ENCODE data around the gene UNCX.
"Not testable (repeated sequence)": the region's sequence is repeated elsewhere in the genome, so short reads cannot be mapped to it uniquely, and the experiment has no call there.

UNCX gene

DNA sequence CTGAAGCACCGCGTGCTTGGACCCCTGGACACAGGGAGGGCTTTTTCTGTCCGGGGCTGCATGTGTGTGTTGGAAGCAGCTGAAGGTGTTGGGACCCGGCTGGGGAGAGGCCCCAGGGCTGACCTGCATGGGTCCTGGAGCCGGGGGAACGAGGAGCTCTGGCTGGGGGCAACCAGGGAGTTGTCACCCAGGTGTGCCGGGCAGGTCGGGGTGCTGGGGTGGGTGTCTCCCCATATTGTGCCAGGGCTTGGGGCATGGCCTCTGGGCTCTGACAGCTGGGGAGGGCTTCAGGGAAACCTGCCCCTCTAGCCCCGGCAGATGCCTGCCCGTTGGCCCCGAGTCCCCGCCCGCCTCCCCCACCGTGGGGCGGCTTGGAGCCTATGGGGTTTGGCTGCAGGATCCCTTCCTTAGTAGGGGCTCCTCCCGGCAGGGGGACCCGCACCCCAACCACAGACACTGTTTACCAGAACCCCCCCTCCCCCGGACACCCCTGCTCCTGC is 42.3 kb downstream of the UNCX start:
- no peak overlapping the region for H3K27ac ChIP-seq (ENCODE audit: low read depth, low read length)
- no peaks in the 10 kb centered on the region for H3K4me1 ChIP-seq (ENCODE audit: control insufficient read depth, insufficient read depth, low read length)
- H3K4me3 ChIP-seq (ENCODE audit: low read depth, low read length), result no peak overlapping the region
- H3K36me3 ChIP-seq (ENCODE audit: control insufficient read depth, insufficient read depth, low read length), result no peaks in the 10 kb centered on the region
- H3K27me3 ChIP-seq (ENCODE audit: control insufficient read depth, insufficient read depth, low read length), result no peaks in the 10 kb centered on the region
- no peak overlapping the region for H3K9ac ChIP-seq (ENCODE audit: low read depth, low read length)
- peaks cover 3% of the 10 kb centered on the region; the same call in 1 of the 2 replicates for H3K9me3 ChIP-seq (ENCODE audit: control insufficient read depth, insufficient read depth, low read length)

DNA sequence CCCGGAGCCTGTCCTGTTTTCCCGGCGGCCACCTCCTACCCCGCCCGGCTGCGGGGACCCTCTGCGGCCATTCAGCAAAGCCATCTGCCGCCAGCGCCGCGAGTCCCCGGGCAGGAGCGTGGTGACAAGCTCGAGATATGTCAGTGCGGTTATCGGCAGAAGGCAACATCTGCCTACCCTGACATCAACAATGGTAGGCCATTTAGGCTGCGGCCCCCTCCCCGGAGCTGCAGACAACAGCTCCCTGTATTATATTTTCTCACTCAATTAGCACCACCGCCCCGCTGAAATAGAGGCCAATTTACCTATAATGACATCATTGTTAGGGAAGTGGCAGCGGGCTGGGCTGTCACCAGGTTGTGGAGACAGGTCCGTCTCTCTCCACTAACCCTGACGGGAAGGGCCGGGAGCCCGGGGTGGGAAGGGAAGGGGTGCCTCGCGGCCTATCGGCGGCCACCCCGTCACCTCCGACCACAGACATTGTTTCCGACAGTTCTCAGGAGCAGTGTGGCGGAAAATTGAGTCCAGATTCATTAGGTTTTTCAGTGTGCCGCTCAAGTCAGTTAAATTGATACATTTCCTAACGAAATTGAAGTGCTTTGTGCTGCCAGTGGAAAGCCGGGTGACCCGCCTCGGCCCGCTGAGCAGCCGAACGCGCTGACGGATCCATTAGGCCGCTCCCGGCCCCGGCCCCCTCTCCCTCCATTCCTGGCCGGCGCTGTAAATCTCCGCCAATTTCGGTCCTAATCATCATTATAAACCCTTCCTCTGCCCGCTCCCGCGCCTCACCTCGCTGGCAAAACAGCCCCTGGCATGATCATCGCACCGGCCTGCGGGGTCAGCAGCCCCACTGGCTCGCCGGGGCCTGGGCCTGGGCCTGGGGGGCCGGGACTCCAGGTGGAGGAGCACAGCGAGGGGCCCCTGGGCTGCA is 43.0 kb downstream of the UNCX start:
- no peak overlapping the region for H3K27ac ChIP-seq (ENCODE audit: low read depth, low read length)
- H3K9me3 ChIP-seq (ENCODE audit: control insufficient read depth, insufficient read depth, low read length), result peaks cover 3% of the 10 kb centered on the region; the same call in 1 of the 2 replicates
- no peaks in the 10 kb centered on the region for H3K27me3 ChIP-seq (ENCODE audit: control insufficient read depth, insufficient read depth, low read length)

DNA sequence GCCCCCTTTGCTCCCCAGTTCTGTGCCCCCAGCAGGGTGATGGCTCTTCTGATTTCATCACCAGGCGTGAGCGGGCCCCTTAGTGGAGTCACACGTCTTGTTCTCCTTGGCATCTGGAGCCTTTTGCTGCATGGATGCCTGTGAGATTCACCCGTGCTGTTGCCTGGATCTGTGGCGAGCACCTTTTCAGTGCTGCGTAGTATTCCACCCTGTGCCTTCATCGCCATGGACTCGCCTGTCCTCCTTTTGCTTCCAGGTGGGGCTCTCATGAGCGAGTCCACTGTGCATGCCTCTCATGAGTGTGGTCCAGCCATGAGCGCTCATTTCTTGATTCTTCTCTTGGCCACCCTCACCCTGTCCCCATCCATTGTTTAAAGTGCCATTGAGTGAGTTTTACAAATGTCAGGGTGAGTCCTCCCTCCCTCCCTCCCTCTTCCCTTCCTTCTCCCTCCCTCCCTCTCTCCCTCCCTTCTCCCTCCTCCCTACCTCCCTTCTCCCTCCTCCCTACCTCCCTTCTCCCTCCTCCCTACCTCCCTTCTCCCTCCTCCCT is 44.0 kb downstream of the UNCX start:
- Histone ChIP-seq H3K36me3 (ENCODE audit: control insufficient read depth, insufficient read depth, low read length) (no peaks in the 10 kb centered on the region), H3K27me3 (ENCODE audit: control insufficient read depth, insufficient read depth, low read length) (no peaks in the 10 kb centered on the region), H3K4me1 (ENCODE audit: control insufficient read depth, insufficient read depth, low read length) (no peaks in the 10 kb centered on the region), H3K4me3 (ENCODE audit: low read depth, low read length) (no peak overlapping the region), H3K9me3 (ENCODE audit: control insufficient read depth, insufficient read depth, low read length) (peaks cover 3% of the 10 kb centered on the region; the same call in 1 of the 2 replicates), H3K27ac (ENCODE audit: low read depth, low read length) (no peak overlapping the region), H3K9ac (ENCODE audit: low read depth, low read length) (no peak overlapping the region)

More for the DNA sequence above, 43.0 kb downstream of the UNCX start:
- H3K4me1 ChIP-seq (ENCODE audit: control insufficient read depth, insufficient read depth, low read length), result no peaks in the 10 kb centered on the region
- H3K4me3 ChIP-seq (ENCODE audit: low read depth, low read length), result no peak overlapping the region
- H3K36me3 ChIP-seq (ENCODE audit: control insufficient read depth, insufficient read depth, low read length), result no peaks in the 10 kb centered on the region
- no peak overlapping the region for H3K9ac ChIP-seq (ENCODE audit: low read depth, low read length)

DNA sequence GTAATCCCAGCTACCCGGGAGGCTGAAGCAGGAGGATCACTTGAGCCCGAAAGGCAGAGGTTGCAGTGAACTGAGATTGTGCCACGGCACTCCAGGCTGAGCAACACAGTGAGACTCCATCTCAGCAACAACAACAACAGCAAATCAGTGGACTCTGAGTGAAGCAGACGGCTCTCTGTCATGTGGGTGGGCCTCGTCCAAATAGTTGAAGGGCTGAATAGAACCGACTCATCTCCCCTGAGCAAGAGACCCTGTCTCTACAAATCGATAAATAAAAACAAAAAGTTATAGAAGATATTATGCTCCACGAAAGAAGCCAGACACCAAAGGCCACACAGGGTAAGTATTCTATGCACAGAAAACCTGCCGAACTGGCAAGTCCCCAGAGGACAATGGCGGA is 45.9 kb downstream of the UNCX start:
- H3K27ac ChIP-seq (ENCODE audit: low read depth, low read length), result no peak overlapping the region
- no peak overlapping the region for H3K9ac ChIP-seq (ENCODE audit: low read depth, low read length)
- H3K27me3 ChIP-seq (ENCODE audit: control insufficient read depth, insufficient read depth, low read length), result no peaks in the 10 kb centered on the region
- no peak overlapping the region for H3K4me3 ChIP-seq (ENCODE audit: low read depth, low read length)
- no peaks in the 10 kb centered on the region for H3K9me3 ChIP-seq (ENCODE audit: control insufficient read depth, insufficient read depth, low read length)
- no peaks in the 10 kb centered on the region for H3K36me3 ChIP-seq (ENCODE audit: control insufficient read depth, insufficient read depth, low read length)
- no peaks in the 10 kb centered on the region for H3K4me1 ChIP-seq (ENCODE audit: control insufficient read depth, insufficient read depth, low read length)

DNA sequence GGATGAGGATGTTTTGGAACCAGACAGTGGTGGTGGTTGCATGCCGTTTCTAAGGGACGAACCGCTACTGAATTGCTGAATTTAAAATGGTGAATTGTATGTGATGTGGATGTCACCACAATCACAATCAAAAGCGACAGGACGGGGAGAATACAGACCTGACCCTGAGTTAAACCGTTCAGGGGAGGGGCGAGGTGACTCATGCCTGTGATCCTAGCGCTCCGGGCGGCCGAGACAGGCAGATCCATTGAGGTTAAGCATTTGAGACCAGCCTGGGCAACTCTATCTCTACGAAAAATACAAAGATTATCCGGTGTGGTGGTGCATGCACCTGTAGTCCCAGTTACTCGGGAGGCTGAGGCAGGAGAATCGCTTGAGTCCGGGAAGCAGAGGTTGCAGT is 46.4 kb downstream of the UNCX start:
- H3K27me3 ChIP-seq (ENCODE audit: control insufficient read depth, insufficient read depth, low read length), result no peaks in the 10 kb centered on the region
- H3K4me1 ChIP-seq (ENCODE audit: control insufficient read depth, insufficient read depth, low read length), result no peaks in the 10 kb centered on the region
- H3K9me3 ChIP-seq (ENCODE audit: control insufficient read depth, insufficient read depth, low read length), result no peaks in the 10 kb centered on the region
- H3K36me3 ChIP-seq (ENCODE audit: control insufficient read depth, insufficient read depth, low read length), result no peaks in the 10 kb centered on the region
- no peak overlapping the region for H3K27ac ChIP-seq (ENCODE audit: low read depth, low read length)
- no peak overlapping the region for H3K4me3 ChIP-seq (ENCODE audit: low read depth, low read length)
- H3K9ac ChIP-seq (ENCODE audit: low read depth, low read length), result no peak overlapping the region

DNA sequence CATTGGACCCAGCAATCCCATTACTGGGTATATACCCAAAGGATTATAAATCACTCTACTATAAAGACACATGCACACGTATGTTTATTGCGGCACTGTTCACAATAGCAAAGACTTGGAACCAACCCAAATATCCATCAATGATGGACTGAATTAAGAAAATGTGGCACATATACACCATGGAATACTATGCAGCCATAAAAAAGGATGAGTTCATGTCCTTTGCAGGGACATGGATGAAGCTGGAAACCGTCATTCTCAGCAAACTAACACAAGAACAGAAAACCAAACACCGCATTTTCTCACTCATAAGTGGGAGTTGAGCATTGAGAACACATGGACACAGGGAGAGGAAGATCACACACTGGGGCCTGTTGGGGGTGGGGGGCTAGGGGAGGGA is 47.2 kb downstream of the UNCX start:
- not testable (repeated sequence) for H3K9ac ChIP-seq (ENCODE audit: low read depth, low read length); H3K27ac ChIP-seq (ENCODE audit: low read depth, low read length); H3K4me3 ChIP-seq (ENCODE audit: low read depth, low read length); H3K9me3 ChIP-seq (ENCODE audit: control insufficient read depth, insufficient read depth, low read length); H3K27me3 ChIP-seq (ENCODE audit: control insufficient read depth, insufficient read depth, low read length); H3K4me1 ChIP-seq (ENCODE audit: control insufficient read depth, insufficient read depth, low read length); H3K36me3 ChIP-seq (ENCODE audit: control insufficient read depth, insufficient read depth, low read length)

DNA sequence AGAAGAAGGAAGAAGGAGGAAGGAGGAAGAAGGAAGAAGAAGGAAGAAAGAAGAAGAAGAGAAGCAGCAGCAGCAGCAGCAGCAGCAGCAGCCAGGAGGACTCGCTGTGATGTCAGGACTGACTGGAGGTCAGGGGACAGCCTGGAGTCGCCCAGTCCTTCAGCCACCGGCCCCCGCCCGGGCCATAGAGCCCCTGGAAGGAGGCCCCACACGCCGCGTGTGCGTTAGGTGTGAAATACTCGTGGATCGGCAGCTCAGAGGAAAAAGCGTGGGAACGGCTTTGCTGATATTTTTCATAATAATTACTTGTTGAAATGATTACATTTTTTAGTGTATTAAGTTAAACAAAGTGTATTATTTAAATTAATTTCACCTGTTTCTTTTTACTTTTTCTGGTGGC is 48.4 kb downstream of the UNCX start:
- H3K9me3 ChIP-seq (ENCODE audit: control insufficient read depth, insufficient read depth, low read length), result no peaks in the 10 kb centered on the region
- H3K27me3 ChIP-seq (ENCODE audit: control insufficient read depth, insufficient read depth, low read length), result no peaks in the 10 kb centered on the region
- no peaks in the 10 kb centered on the region for H3K36me3 ChIP-seq (ENCODE audit: control insufficient read depth, insufficient read depth, low read length)
- H3K4me3 ChIP-seq (ENCODE audit: low read depth, low read length), result no peak overlapping the region
- H3K27ac ChIP-seq (ENCODE audit: low read depth, low read length), result no peak overlapping the region
- H3K9ac ChIP-seq (ENCODE audit: low read depth, low read length), result no peak overlapping the region
- H3K4me1 ChIP-seq (ENCODE audit: control insufficient read depth, insufficient read depth, low read length), result no peaks in the 10 kb centered on the region

DNA sequence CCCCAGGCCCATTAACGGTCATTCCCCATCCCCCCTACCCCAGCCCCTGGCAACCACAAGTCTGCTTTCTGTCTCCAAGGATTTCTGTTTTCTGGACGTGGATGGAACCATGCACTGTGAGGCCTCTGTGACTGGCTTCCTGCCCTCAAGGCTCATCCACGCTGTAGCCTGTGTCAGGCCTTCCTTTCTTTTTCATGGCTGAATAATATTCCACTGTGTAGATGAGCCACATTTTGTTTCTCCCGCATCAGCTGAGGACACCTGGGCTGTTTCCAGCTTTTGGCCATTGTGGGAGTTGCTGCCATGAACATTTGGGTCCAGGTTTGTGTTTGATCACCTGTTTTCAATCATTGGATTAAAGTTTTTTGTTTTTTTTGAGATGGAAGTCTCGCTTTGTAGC is 50.0 kb downstream of the UNCX start:
- Histone ChIP-seq H3K9ac (ENCODE audit: low read depth, low read length) (no peak overlapping the region), H3K27me3 (ENCODE audit: control insufficient read depth, insufficient read depth, low read length) (no peaks in the 10 kb centered on the region), H3K4me1 (ENCODE audit: control insufficient read depth, insufficient read depth, low read length) (no peaks in the 10 kb centered on the region), H3K4me3 (ENCODE audit: low read depth, low read length) (no peak overlapping the region), H3K36me3 (ENCODE audit: control insufficient read depth, insufficient read depth, low read length) (no peaks in the 10 kb centered on the region), H3K9me3 (ENCODE audit: control insufficient read depth, insufficient read depth, low read length) (no peaks in the 10 kb centered on the region), H3K27ac (ENCODE audit: low read depth, low read length) (no peak overlapping the region)

DNA sequence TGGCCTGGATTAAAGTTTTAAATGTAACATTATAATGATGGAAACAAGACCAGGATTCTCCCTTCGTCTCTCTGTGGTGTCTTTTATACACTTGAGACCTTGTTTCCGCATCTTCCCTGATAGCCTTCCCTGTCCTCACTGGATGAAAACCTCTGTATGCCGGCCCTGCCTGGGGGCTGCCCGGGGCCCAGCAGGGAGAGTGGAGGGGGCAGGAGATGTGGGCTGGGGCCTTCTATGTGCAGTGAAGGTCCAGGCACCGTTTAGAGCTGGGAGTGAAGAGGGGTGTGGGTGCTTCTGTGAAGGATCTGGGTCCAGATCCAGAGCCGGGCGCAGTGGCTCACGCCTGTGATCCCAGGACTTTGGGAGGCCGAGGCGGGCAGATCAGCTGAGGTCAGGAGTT is 50.7 kb downstream of the UNCX start:
- H3K36me3 ChIP-seq (ENCODE audit: control insufficient read depth, insufficient read depth, low read length), result no peaks in the 10 kb centered on the region
- no peak overlapping the region for H3K9ac ChIP-seq (ENCODE audit: low read depth, low read length)
- H3K27me3 ChIP-seq (ENCODE audit: control insufficient read depth, insufficient read depth, low read length), result no peaks in the 10 kb centered on the region
- H3K27ac ChIP-seq (ENCODE audit: low read depth, low read length), result no peak overlapping the region
- no peaks in the 10 kb centered on the region for H3K4me1 ChIP-seq (ENCODE audit: control insufficient read depth, insufficient read depth, low read length)
- H3K9me3 ChIP-seq (ENCODE audit: control insufficient read depth, insufficient read depth, low read length), result no peaks in the 10 kb centered on the region
- H3K4me3 ChIP-seq (ENCODE audit: low read depth, low read length), result no peak overlapping the region

DNA sequence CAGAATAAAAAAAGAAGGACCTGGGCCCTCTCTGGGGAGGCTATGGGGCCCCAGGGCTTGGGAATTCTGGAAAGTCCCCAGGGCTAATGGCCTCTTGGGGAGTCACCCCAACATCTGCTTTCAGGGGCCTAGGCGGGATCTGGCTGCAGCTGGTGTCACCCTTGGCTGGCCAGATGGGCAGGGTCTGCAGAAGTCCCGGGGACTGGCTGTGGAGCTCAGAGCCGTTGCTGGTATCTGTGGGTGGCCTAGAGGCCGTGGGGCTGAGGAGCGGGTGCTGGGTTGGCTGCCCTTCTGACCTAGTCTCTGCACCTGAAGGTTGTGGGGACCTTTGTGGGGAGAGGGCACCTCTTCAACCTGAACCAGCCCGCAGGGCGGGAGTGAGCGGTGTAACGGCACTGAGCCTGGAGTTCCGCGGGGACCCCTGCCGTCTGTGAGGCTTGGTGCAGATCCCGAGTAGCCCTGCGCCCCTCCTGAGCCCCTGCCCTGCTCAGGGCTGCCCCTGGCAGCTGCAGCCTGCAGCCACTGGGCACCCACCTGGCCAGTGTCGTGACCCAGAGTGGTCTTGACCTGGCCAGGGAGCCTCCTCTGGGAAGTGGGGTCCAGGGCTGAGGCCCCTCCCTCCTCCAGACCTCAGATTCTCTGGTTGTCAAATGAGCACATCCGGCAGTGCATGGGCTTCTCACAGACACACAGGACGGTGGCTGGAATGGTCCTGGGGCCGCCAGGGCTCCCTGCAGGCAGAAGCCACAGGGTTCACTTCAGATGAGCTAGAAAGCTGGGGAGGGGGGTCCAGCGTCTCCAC is 51.5 kb downstream of the UNCX start:
- peaks cover 4% of the 10 kb centered on the region for H3K27me3 ChIP-seq (ENCODE audit: control insufficient read depth, insufficient read depth, low read length)
- no peaks in the 10 kb centered on the region for H3K4me1 ChIP-seq (ENCODE audit: control insufficient read depth, insufficient read depth, low read length)
- no peaks in the 10 kb centered on the region for H3K9me3 ChIP-seq (ENCODE audit: control insufficient read depth, insufficient read depth, low read length)
- no peak overlapping the region for H3K9ac ChIP-seq (ENCODE audit: low read depth, low read length)
- H3K4me3 ChIP-seq (ENCODE audit: low read depth, low read length), result no peak overlapping the region
- no peak overlapping the region for H3K27ac ChIP-seq (ENCODE audit: low read depth, low read length)
- H3K36me3 ChIP-seq (ENCODE audit: control insufficient read depth, insufficient read depth, low read length), result no peaks in the 10 kb centered on the region

Data from HUES48 (cell line).